ENCODE measurements around the gene AK5. TPM values are rescaled to one million over a fixed set of nuclear protein-coding genes. Genes with fewer than 3 reads are reported as not detected.

AK5 gene
- total RNA-seq, 1 donor from 2014 or later: not detected

- intact Hi-C loops (cut with micrococcal nuclease): no loop called here
- ATAC-seq (ENCODE audit: low read depth) (no peak), DNase-seq (no peak)
- H3K9me3 Mint-ChIP-seq: no peaks in the 10 kb centered on the region
- no peak overlapping the region for H3K27ac Mint-ChIP-seq
- peaks cover 17% of the 10 kb centered on the region for H3K4me1 Mint-ChIP-seq
- CTCF ChIA-PET: no interaction called here
- POLR2A ChIA-PET: no interaction called here
- H3K4me3 Mint-ChIP-seq: no peak overlapping the region
- no peak for TF ChIP-seq CTCF (IDR thresholded peaks at IDR 0.05)
- peaks cover 33% of the 10 kb centered on the region for H3K36me3 Mint-ChIP-seq (ENCODE audit: low read depth)
- H3K27me3 Mint-ChIP-seq: no peaks in the 10 kb centered on the region
Measured at GRCh38 chr1:77590651-77591050, 308.8 kb downstream of the AK5 start.

GRCh38 chr1:77592906-77593305 lies 311.1 kb downstream of the AK5 start:
- H3K4me3 Mint-ChIP-seq: no peak overlapping the region
- no peaks in the 10 kb centered on the region for H3K27me3 Mint-ChIP-seq
- H3K36me3 Mint-ChIP-seq (ENCODE audit: low read depth): peaks cover 35% of the 10 kb centered on the region
- H3K4me1 Mint-ChIP-seq: peaks cover 22% of the 10 kb centered on the region
- ChIA-PET POLR2A (no interaction called here), CTCF (no interaction called here)
- DNase-seq: no peak
- no peak overlapping the region for H3K27ac Mint-ChIP-seq
- no peak for ATAC-seq (ENCODE audit: low read depth)
- intact Hi-C loops (cut with micrococcal nuclease): no loop called here
- H3K9me3 Mint-ChIP-seq: no peaks in the 10 kb centered on the region
- no peak for TF ChIP-seq CTCF (IDR thresholded peaks at IDR 0.05)

- H3K27ac Mint-ChIP-seq: no peak overlapping the region
- H3K27me3 Mint-ChIP-seq: no peaks in the 10 kb centered on the region
- DNase-seq (no peak), ATAC-seq (ENCODE audit: low read depth) (no peak)
- H3K36me3 Mint-ChIP-seq (ENCODE audit: low read depth): peaks cover 30% of the 10 kb centered on the region
- ChIA-PET CTCF (no interaction called here), POLR2A (interaction anchor here (0.6 kb wide), 1 partner anchor 205 kb away, joined by 3 read pairs; no protein-coding TSS in a partner anchor)
- H3K4me3 Mint-ChIP-seq: no peak overlapping the region
- intact Hi-C loops (cut with micrococcal nuclease): no loop called here
- TF ChIP-seq CTCF (IDR thresholded peaks at IDR 0.05): no peak
- peaks cover 22% of the 10 kb centered on the region for H3K4me1 Mint-ChIP-seq
- no peaks in the 10 kb centered on the region for H3K9me3 Mint-ChIP-seq
Measured at GRCh38 chr1:77594366-77595112, 312.7 kb downstream of the AK5 start.

- DNase-seq (no peak), ATAC-seq (ENCODE audit: low read depth) (no peak)
- ChIA-PET POLR2A (no interaction called here), CTCF (no interaction called here)
- Mint-ChIP-seq H3K4me3 (no peak overlapping the region), H3K36me3 (ENCODE audit: low read depth) (peaks cover 27% of the 10 kb centered on the region), H3K9me3 (no peaks in the 10 kb centered on the region), H3K4me1 (peaks cover 17% of the 10 kb centered on the region), H3K27me3 (no peaks in the 10 kb centered on the region), H3K27ac (no peak overlapping the region)
- intact Hi-C loops (cut with micrococcal nuclease): no loop called here
- TF ChIP-seq CTCF (IDR thresholded peaks at IDR 0.05): no peak
Measured at GRCh38 chr1:77597310-77597709, 315.5 kb downstream of the AK5 start.

- Mint-ChIP-seq H3K4me1 (no peaks in the 10 kb centered on the region), H3K36me3 (ENCODE audit: low read depth) (peaks cover 57% of the 10 kb centered on the region), H3K4me3 (no peak overlapping the region), H3K27me3 (no peaks in the 10 kb centered on the region), H3K9me3 (peaks cover 20% of the 10 kb centered on the region), H3K27ac (no peak overlapping the region)
- intact Hi-C loops (cut with micrococcal nuclease): no loop called here
- POLR2A ChIA-PET: no interaction called here
- DNase-seq (no peak), ATAC-seq (ENCODE audit: low read depth) (no peak)
- CTCF ChIA-PET: no interaction called here
- no peak for TF ChIP-seq CTCF (IDR thresholded peaks at IDR 0.05)
Measured at GRCh38 chr1:77605246-77606026, 323.6 kb downstream of the AK5 start.

Measured in activated B cell treated with CpG ODN at 0.5 μM for 24 hours (primary cell).